Parathyroid adenoma (tissue), 2 donors: ENCODE results near the gene ALG11.

Experiments
- H2AFZ ChIP-seq: fragments of 300-600 bp; sonication (generic); one replicate; pipeline ENCODE4 v1.7.0; 2017; ENCODE audit warnings: antibody characterized with exemption, mild to moderate bottlenecking
- H3K27ac ChIP-seq: fragments of 300-600 bp; sonication (generic); one replicate; pipeline ENCODE4 v1.7.0; 2017
- H3K27me3 ChIP-seq: fragments of 300-600 bp; sonication (generic); one replicate; pipeline ENCODE4 v1.7.0; 2017; ENCODE audit warnings: low read length; ENCODE audit not compliant: control insufficient read depth, insufficient read depth
- H3K36me3 ChIP-seq: fragments of 300-600 bp; sonication (generic); one replicate; pipeline ENCODE4 v1.7.0; 2017; ENCODE audit warnings: low read length; ENCODE audit not compliant: control insufficient read depth, insufficient read depth
- H3K4me1 ChIP-seq: fragments of 300-600 bp; sonication (generic); one replicate; pipeline ENCODE4 v1.7.0; 2017; ENCODE audit warnings: control low read depth
- H3K4me2 ChIP-seq: fragments of 300-600 bp; sonication (generic); one replicate; pipeline ENCODE4 v1.7.0; 2017; ENCODE audit warnings: low read length
- H3K4me3 ChIP-seq: fragments of 300-600 bp; sonication (generic); one replicate; pipeline ENCODE4 v1.7.0; 2017; ENCODE audit warnings: low read depth, low read length
- H3K79me2 ChIP-seq: fragments of 300-600 bp; sonication (generic); one replicate; pipeline ENCODE4 v1.7.0; 2017; ENCODE audit warnings: control low read depth
- H3K9ac ChIP-seq: fragments of 300-600 bp; sonication (generic); one replicate; pipeline ENCODE4 v1.7.0; 2017; ENCODE audit warnings: mild to moderate bottlenecking
- H3K9me3 ChIP-seq: fragments of 300-600 bp; sonication (generic); one replicate; pipeline ENCODE4 v1.7.0; 2017; ENCODE audit warnings: low read length; ENCODE audit not compliant: control insufficient read depth
- CTCF ChIP-seq: fragments of 300-600 bp; sonication (generic); IDR thresholded peaks from one replicate; pipeline ENCODE4 v1.7.0; 2017; ENCODE audit warnings: antibody characterized with exemption, mild to moderate bottlenecking
- donor health status: primary hyperparathyroidism.

ALG11 gene

GRCh38 chr13:51988988-51989618 lies 23.1 kb upstream of the ALG11 start:
- H2AFZ ChIP-seq = no peak overlapping the region

GRCh38 chr13:51993713-51994112 lies 18.5 kb upstream of the ALG11 start:
- Histone ChIP-seq H2AFZ (no peak overlapping the region), H3K9me3 (no peaks in the 10 kb centered on the region), H3K27me3 (no peaks in the 10 kb centered on the region), H3K4me3 (no peak overlapping the region), H3K36me3 (no peaks in the 10 kb centered on the region), H3K79me2 (no peaks in the 10 kb centered on the region), H3K4me2 (no peak overlapping the region), H3K9ac (no peak overlapping the region), H3K27ac (no peak overlapping the region), H3K4me1 (peaks cover 14% of the 10 kb centered on the region)
- TF ChIP-seq CTCF = no peak

More at GRCh38 chr13:51988988-51989618, 23.1 kb upstream of the ALG11 start:
- no peaks in the 10 kb centered on the region for H3K27me3 ChIP-seq
- no peaks in the 10 kb centered on the region for H3K9me3 ChIP-seq
- no peak overlapping the region for H3K9ac ChIP-seq
- no peak overlapping the region for H3K27ac ChIP-seq
- H3K4me1 ChIP-seq = no peaks in the 10 kb centered on the region
- TF ChIP-seq CTCF = no peak
- H3K4me3 ChIP-seq = no peak overlapping the region
- H3K36me3 ChIP-seq = no peaks in the 10 kb centered on the region
- H3K4me2 ChIP-seq = no peak overlapping the region
- no peaks in the 10 kb centered on the region for H3K79me2 ChIP-seq

DNA sequence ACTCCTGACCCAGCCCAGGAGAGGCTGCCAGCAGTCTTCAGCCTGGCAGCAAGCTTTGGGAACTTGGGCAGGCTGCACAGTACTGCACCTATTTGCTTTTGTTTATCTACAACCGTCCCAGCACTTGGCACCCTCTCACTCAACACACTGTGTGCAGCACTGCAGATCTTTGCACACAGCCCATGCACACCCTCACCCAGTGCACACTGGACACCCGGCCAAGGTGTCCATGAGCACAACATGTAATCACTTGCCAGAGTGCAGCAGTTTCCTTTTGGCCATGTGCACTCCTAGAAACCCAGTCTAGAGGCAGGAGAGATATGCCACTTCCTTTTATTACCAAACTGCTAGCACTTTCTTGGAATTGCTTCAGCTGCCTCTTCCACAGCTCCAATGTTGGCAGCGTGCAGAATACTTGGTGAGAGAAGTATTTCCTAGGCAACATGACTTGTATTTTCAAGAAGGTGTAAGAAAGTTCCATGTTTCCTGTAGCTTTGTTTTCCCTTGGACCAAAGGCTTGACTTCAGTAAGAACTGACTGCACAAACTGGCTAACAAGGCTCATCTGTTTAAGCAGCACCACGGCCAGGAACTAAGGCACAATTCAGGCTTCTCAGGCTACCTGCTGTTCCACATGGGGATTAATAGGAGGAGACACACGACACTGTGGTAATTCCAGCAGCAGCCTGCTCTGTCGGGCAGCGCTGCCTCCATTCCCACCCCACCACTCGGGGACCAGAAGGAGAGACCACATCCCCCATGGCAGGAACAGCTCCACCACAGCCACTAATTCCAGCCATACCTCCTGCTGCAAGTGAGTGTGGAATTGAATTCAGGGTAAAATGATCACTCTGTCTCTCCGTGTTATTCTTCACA lies 16.3 kb upstream of the ALG11 start:
- Histone ChIP-seq H3K36me3 (no peaks in the 10 kb centered on the region), H3K27ac (peak overlapping the region; percentile 67), H3K27me3 (no peaks in the 10 kb centered on the region), H3K4me2 (no peak overlapping the region), H3K79me2 (no peaks in the 10 kb centered on the region), H3K9ac (no peak overlapping the region), H3K4me1 (peaks cover 23% of the 10 kb centered on the region), H3K4me3 (no peak overlapping the region), H3K9me3 (no peaks in the 10 kb centered on the region), H2AFZ (peak overlapping the region; percentile 70)
- no peak for TF ChIP-seq CTCF

DNA sequence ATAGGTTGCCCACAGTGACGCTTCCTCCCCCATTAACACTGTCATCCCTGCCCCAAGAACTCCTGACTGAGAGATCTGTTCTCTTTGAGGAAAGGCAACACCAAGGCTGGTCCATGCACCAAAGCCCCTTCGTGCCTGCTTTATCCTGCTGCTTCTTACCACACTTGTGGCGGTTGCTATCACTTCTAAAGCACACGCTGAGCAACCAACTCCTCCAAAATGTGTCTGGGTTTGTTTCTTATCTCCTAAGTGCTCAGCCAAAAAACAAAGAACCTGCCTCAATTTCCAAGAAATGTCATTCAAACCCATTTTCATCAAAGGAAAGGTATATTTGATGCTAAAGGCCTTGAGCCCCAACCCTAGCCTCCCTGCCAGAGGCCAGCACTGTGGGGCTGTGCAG lies 15.6 kb upstream of the ALG11 start:
- H3K36me3 ChIP-seq = no peaks in the 10 kb centered on the region
- H3K27ac ChIP-seq = no peak overlapping the region
- no peak overlapping the region for H3K9ac ChIP-seq
- no peak for TF ChIP-seq CTCF
- no peak overlapping the region for H3K4me2 ChIP-seq
- no peaks in the 10 kb centered on the region for H3K79me2 ChIP-seq
- H3K9me3 ChIP-seq = no peaks in the 10 kb centered on the region
- H2AFZ ChIP-seq = no peak overlapping the region
- H3K27me3 ChIP-seq = no peaks in the 10 kb centered on the region
- no peak overlapping the region for H3K4me3 ChIP-seq
- peaks cover 23% of the 10 kb centered on the region for H3K4me1 ChIP-seq
